Measurements from ENCODE around the gene MIB1. TPM values are rescaled to one million over a fixed set of nuclear protein-coding genes. Genes with fewer than 3 reads are reported as not detected.
"Not testable (repeated sequence)": the region's sequence is repeated elsewhere in the genome, so short reads cannot be mapped to it uniquely, and the experiment has no call there.

MIB1 gene
- total and polyA plus RNA-seq, 2 experiments from 2014 or later: 10.8 to 56.7 TPM

DNA sequence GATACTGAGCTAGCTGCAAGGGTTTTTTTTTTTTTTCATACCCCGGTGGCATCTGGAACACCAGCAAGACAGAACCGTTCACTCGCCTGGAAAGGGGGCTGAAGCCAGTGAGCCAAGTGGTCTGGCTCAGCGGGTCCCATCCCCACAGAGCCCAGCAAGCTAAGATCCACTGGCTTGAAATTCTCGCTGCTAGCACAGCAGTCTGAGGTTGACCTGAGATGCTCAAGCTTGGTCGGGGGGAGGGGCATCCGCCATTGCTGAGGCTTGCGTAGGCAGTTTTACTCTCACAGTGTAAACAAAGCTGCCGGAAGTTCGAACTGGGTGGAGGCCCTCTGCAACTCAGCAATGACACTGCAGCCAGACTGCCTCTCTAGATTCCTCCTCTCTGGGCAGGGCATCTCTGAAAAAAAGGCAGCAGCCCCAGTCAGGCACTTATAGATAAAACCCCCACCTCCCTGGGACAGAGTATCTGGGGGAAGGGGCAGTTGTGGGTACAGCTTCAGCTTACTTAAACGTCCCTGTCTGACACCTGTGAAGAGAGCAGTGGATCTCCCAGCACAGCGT is 5.1 kb upstream of the MIB1 start:
- peak overlapping the region; percentile 85 for H2AFZ ChIP-seq
- no peak overlapping the region; the same call in 2 of the 3 replicates for H3K4me3 Mint-ChIP-seq

DNA sequence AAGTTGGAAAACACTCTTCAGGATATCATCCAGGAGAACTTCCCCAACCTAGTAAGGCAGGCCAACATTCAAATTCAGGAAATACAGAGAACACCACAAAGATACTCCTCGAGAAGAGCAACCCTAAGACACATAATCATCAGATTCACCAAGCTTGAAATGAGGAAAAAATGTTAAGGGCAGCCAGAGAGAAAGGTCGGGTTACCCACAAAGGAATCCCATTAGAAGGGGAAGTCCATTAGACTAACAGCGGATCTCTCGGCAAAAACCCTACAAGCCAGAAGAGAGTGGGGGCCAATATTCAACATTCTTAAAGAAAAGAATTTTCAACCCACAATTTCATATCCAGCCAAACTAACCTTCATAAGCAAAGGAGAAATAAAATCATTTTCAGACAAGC is 3.7 kb upstream of the MIB1 start:
- H3K27me3 Mint-ChIP-seq (ENCODE audit: insufficient read depth, low read depth, poor library complexity); H3K27ac ChIP-seq (ENCODE audit: low read depth); H3K9me2 ChIP-seq (ENCODE audit: insufficient read depth); H3K27ac Mint-ChIP-seq; H3K27me3 ChIP-seq (ENCODE audit: insufficient read depth); H3K4me3 ChIP-seq; H4K20me1 ChIP-seq (replicated peaks; ENCODE audit: insufficient read depth); H3K79me2 ChIP-seq (replicated peaks; ENCODE audit: insufficient read depth); H2AFZ ChIP-seq; H3K4me2 ChIP-seq; H3K36me3 ChIP-seq (ENCODE audit: insufficient read depth); DNase-seq (ENCODE audit: low spot score); H3F3A ChIP-seq (replicated peaks; ENCODE audit: low read depth); H3K4me3 Mint-ChIP-seq; ATAC-seq: not testable (repeated sequence)
- peaks cover 18% of the 10 kb centered on the region for H3K4me1 ChIP-seq (ENCODE audit: insufficient read depth)
- Mint-ChIP-seq H3K9me3 (peaks cover 25% of the 10 kb centered on the region), H3K4me1 (peaks cover 22% of the 10 kb centered on the region), H3K36me3 (ENCODE audit: low read depth) (peaks cover 12% of the 10 kb centered on the region)

More for the DNA sequence above, 5.1 kb upstream of the MIB1 start:
- ATAC-seq (peak; percentile 35), DNase-seq (ENCODE audit: low spot score) (peak; percentile 90)
- peaks cover 22% of the 10 kb centered on the region for H3K4me1 Mint-ChIP-seq
- Histone ChIP-seq H3K79me2 (replicated peaks; ENCODE audit: insufficient read depth) (no peaks in the 10 kb centered on the region), H3K36me3 (ENCODE audit: insufficient read depth) (no peaks in the 10 kb centered on the region), H3F3A (replicated peaks; ENCODE audit: low read depth) (no peaks in the 10 kb centered on the region), H3K27me3 (ENCODE audit: insufficient read depth) (no peaks in the 10 kb centered on the region), H3K4me2 (peak overlapping the region; percentile 49), H3K27ac (ENCODE audit: low read depth) (peak overlapping the region; percentile 90; the same call in 1 of the 2 replicates), H3K9me2 (ENCODE audit: insufficient read depth) (no peaks in the 10 kb centered on the region), H4K20me1 (replicated peaks; ENCODE audit: insufficient read depth) (no peaks in the 10 kb centered on the region), H3K4me3 (no peak overlapping the region), H3K4me1 (ENCODE audit: insufficient read depth) (peaks cover 18% of the 10 kb centered on the region)
- H3K9me3 Mint-ChIP-seq: peaks cover 25% of the 10 kb centered on the region
- H3K27ac Mint-ChIP-seq: peak overlapping the region; percentile 75
- peaks cover 2% of the 10 kb centered on the region for H3K27me3 Mint-ChIP-seq (ENCODE audit: insufficient read depth, low read depth, poor library complexity)
- peaks cover 12% of the 10 kb centered on the region for H3K36me3 Mint-ChIP-seq (ENCODE audit: low read depth)
- TF ChIP-seq CREB1 (CRISPR knock-in tag; IDR thresholded peaks at IDR 0.05; ENCODE audit: low read depth): peak; percentile 59; the same call in 1 of the 2 replicates
- TF ChIP-seq EZH2phosphoT487 (IDR thresholded peaks at IDR 0.05; ENCODE audit: unreplicated experiment): no peak
- no peak for TF ChIP-seq STAT1 (IDR thresholded peaks at IDR 0.05; ENCODE audit: unreplicated experiment)

DNA sequence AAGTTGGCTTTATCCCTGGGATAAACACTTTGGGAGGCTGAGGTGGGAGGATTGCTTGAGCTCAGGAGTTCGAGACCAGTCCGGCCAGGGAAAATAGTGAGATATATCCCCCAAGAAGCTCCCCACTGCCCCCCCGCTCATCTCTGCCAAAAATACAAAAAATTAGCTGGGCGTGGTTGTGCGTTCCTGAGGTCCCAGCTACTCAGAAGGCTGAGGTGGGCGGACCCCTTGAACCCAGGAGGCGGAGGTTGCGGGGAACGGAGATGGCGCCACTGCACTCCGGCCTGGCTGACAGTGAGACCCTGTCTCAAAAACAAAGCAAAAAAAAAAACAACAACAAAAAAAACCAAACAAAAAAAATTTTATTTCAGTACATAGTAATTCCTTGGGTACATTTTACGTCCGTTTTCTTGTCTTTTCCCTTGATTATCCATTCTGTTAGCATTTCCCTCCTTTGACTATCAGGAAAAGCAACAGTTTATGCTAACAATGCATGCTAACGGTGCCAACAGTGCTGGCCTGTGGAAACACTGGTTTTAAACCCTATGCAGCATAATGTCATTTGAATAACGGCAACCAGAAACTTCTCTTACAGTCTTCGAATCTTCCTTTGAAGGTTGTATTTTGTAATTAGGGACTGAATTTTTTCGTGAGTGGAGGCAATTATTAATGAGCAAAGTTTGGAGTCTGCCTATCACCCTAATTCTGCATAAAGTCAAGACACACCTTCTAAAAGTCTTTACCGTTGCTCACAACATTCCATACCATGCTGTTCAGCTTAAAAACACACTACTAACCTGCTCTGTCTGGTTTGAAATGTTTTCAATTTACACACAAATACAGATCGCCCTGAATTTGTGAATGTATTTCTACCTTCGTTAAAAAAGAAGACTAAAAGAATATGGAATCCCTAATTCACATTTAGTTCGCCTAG is 721 bp upstream of the MIB1 start:
- H3K4me1 Mint-ChIP-seq: peaks cover 36% of the 10 kb centered on the region
- ATAC-seq: peak; percentile 2
- H3K4me3 ChIP-seq: peak overlapping the region; percentile 78
- no peak for TF ChIP-seq NANOG (IDR thresholded peaks at IDR 0.05; ENCODE audit: borderline replicate concordance)
- TF ChIP-seq ZNF114 (CRISPR knock-in tag; IDR thresholded peaks at IDR 0.05): no peak
- TF ChIP-seq STAT1 (IDR thresholded peaks at IDR 0.05; ENCODE audit: unreplicated experiment): no peak
- TF ChIP-seq, protein P1, sequence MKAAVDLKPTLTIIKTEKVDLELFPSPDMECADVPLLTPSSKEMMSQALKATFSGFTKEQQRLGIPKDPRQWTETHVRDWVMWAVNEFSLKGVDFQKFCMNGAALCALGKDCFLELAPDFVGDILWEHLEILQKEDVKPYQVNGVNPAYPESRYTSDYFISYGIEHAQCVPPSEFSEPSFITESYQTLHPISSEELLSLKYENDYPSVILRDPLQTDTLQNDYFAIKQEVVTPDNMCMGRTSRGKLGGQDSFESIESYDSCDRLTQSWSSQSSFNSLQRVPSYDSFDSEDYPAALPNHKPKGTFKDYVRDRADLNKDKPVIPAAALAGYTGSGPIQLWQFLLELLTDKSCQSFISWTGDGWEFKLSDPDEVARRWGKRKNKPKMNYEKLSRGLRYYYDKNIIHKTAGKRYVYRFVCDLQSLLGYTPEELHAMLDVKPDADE (IDR thresholded peaks at IDR 0.05): no peak
- no peak for TF ChIP-seq EZH2phosphoT487 (IDR thresholded peaks at IDR 0.05; ENCODE audit: unreplicated experiment)
- TF ChIP-seq, protein P2, sequence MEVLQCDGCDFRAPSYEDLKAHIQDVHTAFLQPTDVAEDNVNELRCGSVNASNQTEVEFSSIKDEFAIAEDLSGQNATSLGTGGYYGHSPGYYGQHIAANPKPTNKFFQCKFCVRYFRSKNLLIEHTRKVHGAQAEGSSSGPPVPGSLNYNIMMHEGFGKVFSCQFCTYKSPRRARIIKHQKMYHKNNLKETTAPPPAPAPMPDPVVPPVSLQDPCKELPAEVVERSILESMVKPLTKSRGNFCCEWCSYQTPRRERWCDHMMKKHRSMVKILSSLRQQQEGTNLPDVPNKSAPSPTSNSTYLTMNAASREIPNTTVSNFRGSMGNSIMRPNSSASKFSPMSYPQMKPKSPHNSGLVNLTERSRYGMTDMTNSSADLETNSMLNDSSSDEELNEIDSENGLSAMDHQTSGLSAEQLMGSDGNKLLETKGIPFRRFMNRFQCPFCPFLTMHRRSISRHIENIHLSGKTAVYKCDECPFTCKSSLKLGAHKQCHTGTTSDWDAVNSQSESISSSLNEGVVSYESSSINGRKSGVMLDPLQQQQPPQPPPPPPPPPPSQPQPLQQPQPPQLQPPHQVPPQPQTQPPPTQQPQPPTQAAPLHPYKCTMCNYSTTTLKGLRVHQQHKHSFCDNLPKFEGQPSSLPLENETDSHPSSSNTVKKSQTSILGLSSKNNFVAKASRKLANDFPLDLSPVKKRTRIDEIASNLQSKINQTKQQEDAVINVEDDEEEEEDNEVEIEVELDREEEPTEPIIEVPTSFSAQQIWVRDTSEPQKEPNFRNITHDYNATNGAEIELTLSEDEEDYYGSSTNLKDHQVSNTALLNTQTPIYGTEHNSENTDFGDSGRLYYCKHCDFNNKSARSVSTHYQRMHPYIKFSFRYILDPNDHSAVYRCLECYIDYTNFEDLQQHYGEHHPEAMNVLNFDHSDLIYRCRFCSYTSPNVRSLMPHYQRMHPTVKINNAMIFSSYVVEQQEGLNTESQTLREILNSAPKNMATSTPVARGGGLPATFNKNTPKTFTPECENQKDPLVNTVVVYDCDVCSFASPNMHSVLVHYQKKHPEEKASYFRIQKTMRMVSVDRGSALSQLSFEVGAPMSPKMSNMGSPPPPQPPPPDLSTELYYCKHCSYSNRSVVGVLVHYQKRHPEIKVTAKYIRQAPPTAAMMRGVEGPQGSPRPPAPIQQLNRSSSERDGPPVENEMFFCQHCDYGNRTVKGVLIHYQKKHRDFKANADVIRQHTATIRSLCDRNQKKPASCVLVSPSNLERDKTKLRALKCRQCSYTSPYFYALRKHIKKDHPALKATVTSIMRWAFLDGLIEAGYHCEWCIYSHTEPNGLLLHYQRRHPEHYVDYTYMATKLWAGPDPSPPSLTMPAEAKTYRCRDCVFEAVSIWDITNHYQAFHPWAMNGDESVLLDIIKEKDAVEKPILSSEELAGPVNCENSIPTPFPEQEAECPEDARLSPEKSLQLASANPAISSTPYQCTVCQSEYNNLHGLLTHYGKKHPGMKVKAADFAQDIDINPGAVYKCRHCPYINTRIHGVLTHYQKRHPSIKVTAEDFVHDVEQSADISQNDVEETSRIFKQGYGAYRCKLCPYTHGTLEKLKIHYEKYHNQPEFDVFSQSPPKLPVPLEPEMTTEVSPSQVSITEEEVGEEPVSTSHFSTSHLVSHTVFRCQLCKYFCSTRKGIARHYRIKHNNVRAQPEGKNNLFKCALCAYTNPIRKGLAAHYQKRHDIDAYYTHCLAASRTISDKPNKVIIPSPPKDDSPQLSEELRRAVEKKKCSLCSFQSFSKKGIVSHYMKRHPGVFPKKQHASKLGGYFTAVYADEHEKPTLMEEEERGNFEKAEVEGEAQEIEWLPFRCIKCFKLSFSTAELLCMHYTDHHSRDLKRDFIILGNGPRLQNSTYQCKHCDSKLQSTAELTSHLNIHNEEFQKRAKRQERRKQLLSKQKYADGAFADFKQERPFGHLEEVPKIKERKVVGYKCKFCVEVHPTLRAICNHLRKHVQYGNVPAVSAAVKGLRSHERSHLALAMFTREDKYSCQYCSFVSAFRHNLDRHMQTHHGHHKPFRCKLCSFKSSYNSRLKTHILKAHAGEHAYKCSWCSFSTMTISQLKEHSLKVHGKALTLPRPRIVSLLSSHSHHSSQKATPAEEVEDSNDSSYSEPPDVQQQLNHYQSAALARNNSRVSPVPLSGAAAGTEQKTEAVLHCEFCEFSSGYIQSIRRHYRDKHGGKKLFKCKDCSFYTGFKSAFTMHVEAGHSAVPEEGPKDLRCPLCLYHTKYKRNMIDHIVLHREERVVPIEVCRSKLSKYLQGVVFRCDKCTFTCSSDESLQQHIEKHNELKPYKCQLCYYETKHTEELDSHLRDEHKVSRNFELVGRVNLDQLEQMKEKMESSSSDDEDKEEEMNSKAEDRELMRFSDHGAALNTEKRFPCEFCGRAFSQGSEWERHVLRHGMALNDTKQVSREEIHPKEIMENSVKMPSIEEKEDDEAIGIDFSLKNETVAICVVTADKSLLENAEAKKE (CRISPR knock-in tag; IDR thresholded peaks at IDR 0.05): no peak

More for the DNA sequence above, 721 bp upstream of the MIB1 start:
- Histone ChIP-seq H3K4me1 (ENCODE audit: insufficient read depth) (peaks cover 26% of the 10 kb centered on the region), H4K20me1 (replicated peaks; ENCODE audit: insufficient read depth) (peaks cover 19% of the 10 kb centered on the region), H3K9me2 (ENCODE audit: insufficient read depth) (no peaks in the 10 kb centered on the region), H3F3A (replicated peaks; ENCODE audit: low read depth) (no peaks in the 10 kb centered on the region), H3K27ac (ENCODE audit: low read depth) (peak overlapping the region; percentile 52), H3K79me2 (replicated peaks; ENCODE audit: insufficient read depth) (peaks cover 31% of the 10 kb centered on the region), H3K36me3 (ENCODE audit: insufficient read depth) (no peaks in the 10 kb centered on the region), H2AFZ (0 out of 2 replicates have a peak overlapping the region, but pooled peaks have one; percentile 14), H3K27me3 (ENCODE audit: insufficient read depth) (no peaks in the 10 kb centered on the region), H3K4me2 (peak overlapping the region; percentile 30)
- H3K36me3 Mint-ChIP-seq (ENCODE audit: low read depth): peaks cover 10% of the 10 kb centered on the region
- peaks cover 19% of the 10 kb centered on the region for H3K9me3 Mint-ChIP-seq
- H3K4me3 Mint-ChIP-seq: peak overlapping the region; percentile 91
- H3K27ac Mint-ChIP-seq: peak overlapping the region; percentile 96
- peaks cover 6% of the 10 kb centered on the region for H3K27me3 Mint-ChIP-seq (ENCODE audit: insufficient read depth, low read depth, poor library complexity)
- peak; percentile 25 for DNase-seq (ENCODE audit: low spot score)

Measured in GM23338 (cell line).